HepG2 (cell line): ENCODE data around the gene FKBP8. TPM values are rescaled to one million over a fixed set of nuclear protein-coding genes. Genes with fewer than 3 reads are reported as not detected.

Experiments used
- AGO1 ChIP-seq: fragments of 200-400 bp; formaldehyde crosslinking; IDR thresholded peaks from 2 replicates; pipeline ENCODE4 v1.6.1; 2017; ENCODE audit warnings: mild to moderate bottlenecking, low read depth, low read length, moderate library complexity; ENCODE audit not compliant: poor library complexity, severe bottlenecking
- AGO2 ChIP-seq: fragments of 200-400 bp; formaldehyde crosslinking; optimal IDR thresholded peaks from 2 replicates; pipeline ENCODE3; 2017; ENCODE audit warnings: mild to moderate bottlenecking, low read depth, low read length, moderate library complexity
- CAMTA2 ChIP-seq: sonication (generic); formaldehyde crosslinking; IDR thresholded peaks from 2 replicates; pipeline ENCODE4 v1.4.0; 2020; ENCODE audit warnings: mild to moderate bottlenecking, missing genetic modification reagents, borderline replicate concordance
- CENPBD1 ChIP-seq: sonication (generic); formaldehyde crosslinking; IDR thresholded peaks from 2 replicates; pipeline ENCODE4 v1.8.0; 2022; ENCODE audit warnings: missing genetic modification reagents, low read depth, mild to moderate bottlenecking, borderline replicate concordance
- DMTF1 ChIP-seq: sonication (generic); formaldehyde crosslinking; IDR thresholded peaks from 2 replicates; pipeline ENCODE4 v1.4.0; 2020; ENCODE audit warnings: mild to moderate bottlenecking, missing genetic modification reagents
- ERF ChIP-seq: IDR thresholded peaks from 2 replicates; pipeline ENCODE4 v1.6.1; 2018; ENCODE audit warnings: missing biosample characterization, missing genetic modification reagents
- GATAD2A ChIP-seq: IDR thresholded peaks from 2 replicates; pipeline ENCODE4 v1.6.1; 2016
- HMGXB4 ChIP-seq, 2 experiments: sonication (generic) in 1 of 2; formaldehyde crosslinking in 1 of 2; IDR thresholded peaks; 2 replicates each; pipeline versions ENCODE4 v1.4.0 to v1.6.1; 2018 to 2020; ENCODE audit warnings: missing genetic modification reagents in 2 of 2, borderline replicate concordance in 1 of 2, low read depth in 1 of 2, mild to moderate bottlenecking in 1 of 2, missing biosample characterization in 1 of 2
- HNF1B ChIP-seq: sonication (generic); formaldehyde crosslinking; IDR thresholded peaks from 2 replicates; pipeline ENCODE4 v1.5.1; 2020; ENCODE audit warnings: mild to moderate bottlenecking, moderate library complexity, missing genetic modification reagents
- KLF15 ChIP-seq: sonication (generic); formaldehyde crosslinking; IDR thresholded peaks from 2 replicates; pipeline ENCODE4 v1.8.1; 2023; ENCODE audit warnings: borderline replicate concordance, mild to moderate bottlenecking, inconsistent platforms, missing genetic modification reagents, mixed read lengths
- KMT2A ChIP-seq: sonication (generic); formaldehyde crosslinking; IDR thresholded peaks from 2 replicates; pipeline ENCODE4 v1.4.0; 2020; ENCODE audit warnings: missing genetic modification reagents
- MIER3 ChIP-seq: IDR thresholded peaks from 2 replicates; pipeline ENCODE4 v1.6.1; 2016; ENCODE audit warnings: missing compliant biosample characterization, borderline replicate concordance
- MYNN ChIP-seq: sonication (generic); formaldehyde crosslinking; IDR thresholded peaks from 2 replicates; pipeline ENCODE4 v1.4.0; 2020; ENCODE audit warnings: mild to moderate bottlenecking, low read depth, missing genetic modification reagents
- POLR2AphosphoS5 ChIP-seq: IDR thresholded peaks from 2 replicates; pipeline ENCODE4 v1.6.1; 2012; ENCODE audit warnings: low read depth, low read length
- ZBTB20 ChIP-seq: sonication (generic); formaldehyde crosslinking; IDR thresholded peaks from 2 replicates; pipeline ENCODE4 v1.8.1; 2023; ENCODE audit warnings: missing genetic modification reagents, low read depth, mild to moderate bottlenecking, borderline replicate concordance
- ZC3H13 ChIP-seq: sonication (generic); formaldehyde crosslinking; IDR thresholded peaks from 2 replicates; pipeline ENCODE4 v1.8.1; 2023; ENCODE audit warnings: mild to moderate bottlenecking, missing genetic modification reagents, moderate library complexity
- ZFYVE20 ChIP-seq: sonication (generic); formaldehyde crosslinking; IDR thresholded peaks from 2 replicates; pipeline ENCODE4 v1.8.0; 2023; ENCODE audit warnings: low read depth, mild to moderate bottlenecking, moderate library complexity, missing genetic modification reagents, borderline replicate concordance
- ZNF331 ChIP-seq: sonication (generic); formaldehyde crosslinking; IDR thresholded peaks from 2 replicates; pipeline ENCODE4 v1.4.0; 2020; ENCODE audit warnings: missing genetic modification reagents
- ZNF350 ChIP-seq: sonication (generic); formaldehyde crosslinking; IDR thresholded peaks from 2 replicates; pipeline ENCODE4 v1.4.0; 2020; ENCODE audit warnings: mild to moderate bottlenecking, low read depth, missing genetic modification reagents, borderline replicate concordance
- ZNF446 ChIP-seq: sonication (generic); formaldehyde crosslinking; IDR thresholded peaks from 2 replicates; pipeline ENCODE4 v1.5.0; 2020; ENCODE audit warnings: mild to moderate bottlenecking, missing genetic modification reagents
- ZNF576 ChIP-seq: sonication (generic); formaldehyde crosslinking; IDR thresholded peaks from 2 replicates; pipeline ENCODE4 v1.4.0; 2020; ENCODE audit warnings: mild to moderate bottlenecking, missing genetic modification reagents
- ZNF772 ChIP-seq: sonication (generic); formaldehyde crosslinking; IDR thresholded peaks from 2 replicates; pipeline ENCODE4 v1.5.0; 2020; ENCODE audit warnings: mild to moderate bottlenecking, missing genetic modification reagents
- polyA plus RNA-seq, 8 experiments: library from polyadenylated mRNA; depleted of rRNA in 3 of 8; stranded (reverse) in 7 of 8; unstranded in 1 of 8; fragments of >200 nt; fragmentation: Illumina TruSeq in 4 of 8; extraction: Trizol in 4 of 8; gene quantifications; 2 replicates each; pipeline versions ENCODE4 v1.2.1 to v1.2.3, GENCODE V29; 2011 to 2016; ENCODE audit warnings: low read depth in 4 of 8, missing spikeins in 1 of 8, mixed read lengths in 1 of 8; ENCODE audit not compliant: insufficient read depth in 1 of 8
- total RNA-seq, 5 experiments: library from RNA; depleted of rRNA; stranded (reverse); fragments of >200 nt; fragmentation: Illumina TruSeq; extraction: Trizol; gene quantifications; 2 replicates each; pipeline ENCODE4 v1.2.3, GENCODE V29; 2016; ENCODE audit warnings: low read depth in 1 of 5

Gene FKBP8
- total and polyA plus RNA-seq, 2 of the 13 experiments (the other 11 are each of a cell fraction or from before 2014, with no cell fraction given), result 81.7 to 93.9 TPM

GRCh38 chr19:18557411-18558201 is 14.2 kb upstream of the FKBP8 start, which contains the start of gene KXD1 (continued):
- peak; percentile 41 for TF ChIP-seq AGO2
- TF ChIP-seq ZNF576 (CRISPR knock-in tag), result no peak
- TF ChIP-seq ZNF772 (CRISPR knock-in tag), result no peak
- TF ChIP-seq GATAD2A (CRISPR knock-in tag), result peak; percentile 72
- peak; percentile 33; the same call in 1 of the 2 replicates for TF ChIP-seq POLR2AphosphoS5
- no peak for TF ChIP-seq ZNF446 (CRISPR knock-in tag)
- TF ChIP-seq MYNN (CRISPR knock-in tag), result no peak
- TF ChIP-seq ZFYVE20, result no peak
- peak; percentile 8; the same call in 1 of the 2 replicates for TF ChIP-seq ZNF331 (CRISPR knock-in tag)
- peak; percentile 33; the same call in 1 of the 2 replicates for TF ChIP-seq ZNF350 (CRISPR knock-in tag)
- no peak; the same call in 1 of the 2 replicates for TF ChIP-seq ZC3H13
- no peak for TF ChIP-seq AGO1
- TF ChIP-seq ZBTB20 (CRISPR knock-in tag), result peak; percentile 69; the same call in 1 of the 2 replicates
- TF ChIP-seq DMTF1 (CRISPR knock-in tag), result no peak
- TF ChIP-seq CENPBD1, result no peak
- peak; percentile 49; the same call in 1 of the 2 replicates for TF ChIP-seq MIER3 (CRISPR knock-in tag)
- peak; percentile 19; the same call in 1 of the 2 replicates for TF ChIP-seq ERF (CRISPR knock-in tag)
- peak; percentile 66 for TF ChIP-seq HNF1B
- no peak for TF ChIP-seq CAMTA2
- no peak for TF ChIP-seq KLF15 (CRISPR knock-in tag)
- peak; percentile 45 to 62; a peak in 2 of 4 replicates for TF ChIP-seq HMGXB4 (CRISPR knock-in tag; IDR thresholded peaks at IDR 0.05; ENCODE audit: borderline replicate concordance in 1 of 2, low read depth in 1 of 2)
- TF ChIP-seq KMT2A (CRISPR knock-in tag), result peak; percentile 44; the same call in 1 of the 2 replicates
